Activated CD4-positive, CD25-positive, alpha-beta regulatory T cell treated with anti-CD3 and anti-CD28 coated beads, Interleukin-2, amount 50 U/mL, for 24 hours (primary cell): Measurements from ENCODE around the gene SRGAP2B.
"Not testable (repeated sequence)": the region's sequence is repeated elsewhere in the genome, so short reads cannot be mapped to it uniquely, and the experiment has no call there.

Experiments used
- ATAC-seq, 2 donors: fragments of 150-1000 bp; cut with Tn5 transposase; one replicate each; pipeline ENCODE4 v1.10.0; 2021; ENCODE audit warnings: mild to moderate bottlenecking in 1 of 2, moderate library complexity in 1 of 2

Gene SRGAP2B

DNA sequence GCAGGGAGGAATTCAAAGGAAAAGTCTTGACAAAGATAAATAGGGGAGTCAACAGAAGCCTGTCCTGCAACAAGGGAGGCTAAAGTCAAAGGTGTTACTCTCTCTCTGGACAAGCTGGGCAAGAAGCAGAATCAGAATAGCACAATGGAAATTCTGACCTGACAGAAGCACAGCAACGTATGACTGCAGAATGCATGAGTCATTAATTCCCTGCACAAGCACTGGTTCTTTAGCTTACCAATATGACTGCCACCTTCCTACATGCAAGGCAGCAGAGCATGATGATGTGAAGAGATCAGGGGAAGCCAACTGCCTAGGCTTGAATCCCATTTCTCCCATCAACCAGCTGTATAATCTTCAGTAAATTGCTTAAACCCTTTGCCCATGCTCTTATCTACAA is 153.4 kb downstream of the SRGAP2B start:
- peak; percentile 92 to 95 for ATAC-seq

GRCh38 chr1:144940054-144940453 is 155.1 kb downstream of the SRGAP2B start:
- peak; percentile 58 to 71 for ATAC-seq

DNA sequence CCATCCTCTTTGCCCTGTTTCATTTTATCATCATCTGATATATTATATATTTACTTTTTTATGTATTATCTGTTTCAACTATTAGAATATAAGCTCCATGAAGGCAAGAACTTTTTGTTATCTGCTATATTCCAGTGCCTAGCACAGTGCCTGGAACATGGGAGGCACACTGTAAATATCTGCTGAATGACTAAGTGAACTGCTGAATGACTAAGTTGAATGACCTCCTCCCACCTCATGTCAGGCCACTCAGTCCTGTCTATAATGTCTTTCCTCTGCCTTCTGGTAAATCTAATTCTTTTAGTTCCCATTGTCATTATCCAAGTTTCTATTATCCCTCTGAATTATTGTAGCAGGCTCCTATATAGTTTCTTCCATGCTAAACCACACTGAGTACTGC is 156.5 kb downstream of the SRGAP2B start:
- ATAC-seq = not testable (repeated sequence)

DNA sequence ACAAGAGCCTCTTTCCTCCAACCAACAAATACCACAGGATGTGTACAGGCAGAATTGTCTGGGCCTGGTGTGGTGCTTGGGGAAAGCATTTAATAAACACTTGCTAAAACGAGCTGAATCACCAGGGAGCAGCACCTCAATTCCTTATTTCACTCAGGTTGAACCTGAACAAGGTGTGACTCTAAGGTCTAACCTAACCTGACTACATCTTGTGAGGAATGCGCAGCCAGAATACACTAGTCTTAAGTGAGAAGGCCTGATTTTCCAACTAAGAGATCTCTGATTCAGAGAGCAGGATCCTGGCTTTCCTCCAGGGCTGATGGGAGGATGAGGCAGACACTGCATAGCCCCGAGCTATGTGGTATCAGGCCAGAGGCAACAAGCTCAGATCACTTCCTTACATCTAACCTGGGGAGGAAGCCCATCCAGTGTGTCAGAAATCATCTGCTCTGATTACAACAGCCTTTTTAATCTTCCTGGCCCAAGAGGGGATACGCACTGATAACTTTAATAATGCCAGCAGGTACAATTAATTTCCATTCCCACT is 158.9 kb downstream of the SRGAP2B start:
- not testable (repeated sequence) for ATAC-seq

- ATAC-seq = not testable (repeated sequence)
Observed at GRCh38 chr1:144935310-144935709, 159.8 kb downstream of the SRGAP2B start.

- not testable (repeated sequence) for ATAC-seq
Observed at GRCh38 chr1:144933014-144933413, 162.1 kb downstream of the SRGAP2B start.

DNA sequence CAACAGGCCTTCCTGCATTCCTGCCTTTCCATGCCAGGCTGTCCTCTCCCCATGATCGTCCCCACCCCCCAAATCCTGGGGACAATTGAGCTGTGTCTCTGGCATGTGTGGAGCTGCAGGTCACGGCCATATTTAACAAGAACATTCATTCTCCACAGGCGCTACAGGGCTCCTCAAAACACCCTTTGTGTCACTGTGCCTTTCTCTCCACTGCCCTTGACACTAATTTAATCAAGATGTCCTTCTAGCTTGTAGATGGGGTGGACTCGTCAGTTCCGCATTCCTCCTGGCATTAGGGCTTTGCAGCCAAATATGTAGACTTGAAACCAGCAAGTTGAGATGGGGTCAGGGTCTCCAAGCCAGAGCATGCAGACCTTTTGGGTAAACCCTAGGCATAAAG is 163.0 kb downstream of the SRGAP2B start:
- not testable (repeated sequence) for ATAC-seq

- ATAC-seq = not testable (repeated sequence)
Observed at GRCh38 chr1:144931553-144931952, 163.6 kb downstream of the SRGAP2B start.

- ATAC-seq = peak in 1 of 2 donors; percentile 41
Observed at GRCh38 chr1:144930085-144930777, 164.9 kb downstream of the SRGAP2B start.

DNA sequence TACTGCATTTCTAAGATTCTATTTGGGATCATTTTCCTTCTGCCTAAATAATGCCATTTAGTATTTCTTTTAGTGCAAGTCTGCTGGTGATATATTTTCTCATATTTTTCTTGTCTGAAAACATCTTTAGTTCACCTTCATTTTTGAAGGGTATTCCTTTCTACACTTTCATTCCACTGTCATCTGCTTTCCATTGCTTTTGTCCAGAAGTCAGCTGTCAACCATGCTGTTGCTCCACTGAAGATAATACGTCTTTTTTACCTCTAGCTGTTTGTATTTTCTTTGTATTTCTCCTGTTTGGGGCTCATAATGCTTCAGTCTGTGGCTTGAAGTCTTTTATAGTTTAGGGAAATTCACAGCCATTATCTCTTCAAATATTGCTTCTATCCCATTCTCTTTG is 167.8 kb downstream of the SRGAP2B start:
- not testable (repeated sequence) for ATAC-seq

- not testable (repeated sequence) for ATAC-seq
Observed at GRCh38 chr1:144923640-144924039, 171.5 kb downstream of the SRGAP2B start.

DNA sequence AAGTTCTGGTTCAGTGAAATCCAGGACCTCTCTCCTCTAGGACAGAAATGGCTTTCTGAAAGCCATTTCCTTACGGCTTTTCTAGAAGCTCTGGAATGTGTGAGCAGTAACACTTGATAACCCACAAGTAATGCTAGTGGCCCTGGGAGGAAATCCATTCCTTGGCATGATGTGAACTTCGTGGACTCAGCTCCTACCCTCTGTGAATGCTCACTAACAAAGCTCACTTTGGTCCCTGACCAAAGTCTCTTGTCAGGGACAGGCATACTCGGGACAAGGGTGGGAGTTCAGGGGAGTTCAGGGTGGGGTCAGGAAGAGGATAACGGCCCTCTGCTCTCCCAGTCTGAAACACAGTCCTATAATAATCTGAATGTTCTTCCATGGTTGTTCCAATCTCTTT is 172.3 kb downstream of the SRGAP2B start:
- not testable (repeated sequence) for ATAC-seq

DNA sequence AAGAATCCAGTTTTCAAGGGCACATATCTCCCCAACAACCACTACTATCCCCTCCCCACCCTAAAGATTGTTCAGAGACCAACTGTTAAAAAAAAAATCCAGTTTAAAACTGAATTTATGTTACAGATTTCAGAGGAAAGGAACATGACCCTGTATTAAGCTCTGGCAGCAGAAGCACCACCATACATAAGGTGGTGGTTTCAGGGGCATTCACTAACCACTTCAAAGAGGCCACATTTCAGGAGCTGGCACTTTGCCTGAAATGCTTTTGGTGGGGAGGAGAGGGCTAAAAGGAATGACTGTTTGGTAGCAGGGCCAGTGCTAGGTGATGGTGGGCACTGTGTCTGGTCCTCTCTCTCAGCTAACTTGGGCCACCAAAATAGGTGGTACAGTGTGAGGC is 176.0 kb downstream of the SRGAP2B start:
- not testable (repeated sequence) for ATAC-seq

DNA sequence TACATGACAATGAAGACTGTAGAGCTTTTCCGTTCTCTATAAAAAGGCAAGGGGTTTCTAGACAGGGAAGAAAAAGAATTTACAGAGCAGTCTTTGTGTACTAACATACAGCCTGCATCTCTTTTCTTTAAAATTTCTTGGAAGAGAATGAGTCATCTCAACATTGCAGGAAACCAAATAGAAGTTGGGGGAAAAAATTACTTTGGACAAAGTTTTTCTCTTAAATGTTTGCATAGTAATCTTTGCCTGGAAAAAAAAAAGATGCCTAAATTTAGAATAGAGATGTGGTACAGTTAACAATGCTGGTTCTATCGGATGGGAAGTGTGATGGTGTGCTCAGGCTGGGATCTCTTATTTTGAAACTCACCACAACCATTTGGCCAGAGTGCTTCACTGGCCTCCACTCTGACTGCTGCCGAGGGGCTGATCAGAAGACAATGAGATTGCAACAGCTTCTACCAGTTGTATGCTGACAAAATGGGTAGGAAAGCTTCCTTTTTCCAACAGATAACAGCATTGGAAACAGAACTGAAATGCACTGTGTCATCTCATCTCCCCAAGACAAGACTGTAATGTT is 177.0 kb downstream of the SRGAP2B start:
- ATAC-seq = not testable (repeated sequence)

DNA sequence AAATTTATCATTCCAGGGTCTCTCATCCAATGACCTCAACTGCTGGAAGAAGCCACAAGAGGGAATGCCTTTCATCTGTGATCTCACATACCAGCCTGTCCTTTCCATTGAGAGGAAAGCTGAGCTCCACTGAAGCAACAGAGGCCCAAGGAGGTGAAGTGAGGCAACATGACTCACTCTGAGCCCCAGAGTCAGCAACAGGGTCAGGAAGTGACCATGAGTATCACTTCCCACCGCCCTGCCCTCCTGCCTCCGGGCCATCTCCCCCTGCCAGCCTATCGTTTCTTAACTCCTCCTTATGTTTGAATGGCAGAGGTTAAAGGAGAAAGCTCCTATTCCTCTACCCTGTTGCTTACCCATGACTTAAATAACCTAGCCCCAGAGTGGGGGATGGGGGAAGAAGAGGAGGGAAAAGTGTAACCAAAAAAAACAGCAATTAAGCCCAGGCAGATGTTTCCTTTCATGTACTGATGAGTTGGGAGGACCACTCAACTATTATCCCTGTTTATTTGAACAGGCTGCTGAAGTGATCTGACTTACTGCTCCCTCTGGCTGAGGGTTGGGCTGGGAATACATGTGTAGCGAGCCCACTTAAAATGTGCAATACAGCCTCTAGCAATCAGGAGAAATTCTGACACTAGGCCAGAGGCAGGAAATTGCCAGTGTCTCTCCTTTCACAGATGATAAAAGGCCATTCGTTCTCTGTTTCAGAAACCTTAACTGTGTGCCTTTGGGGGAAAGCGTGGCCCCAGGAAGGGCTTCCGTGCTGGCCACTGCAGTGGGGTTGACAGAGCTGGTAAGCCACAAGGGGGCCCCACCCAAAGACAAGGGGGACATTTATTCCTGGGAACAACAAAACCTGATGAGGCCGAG is 177.7 kb downstream of the SRGAP2B start:
- ATAC-seq = peak; percentile 25 to 57

DNA sequence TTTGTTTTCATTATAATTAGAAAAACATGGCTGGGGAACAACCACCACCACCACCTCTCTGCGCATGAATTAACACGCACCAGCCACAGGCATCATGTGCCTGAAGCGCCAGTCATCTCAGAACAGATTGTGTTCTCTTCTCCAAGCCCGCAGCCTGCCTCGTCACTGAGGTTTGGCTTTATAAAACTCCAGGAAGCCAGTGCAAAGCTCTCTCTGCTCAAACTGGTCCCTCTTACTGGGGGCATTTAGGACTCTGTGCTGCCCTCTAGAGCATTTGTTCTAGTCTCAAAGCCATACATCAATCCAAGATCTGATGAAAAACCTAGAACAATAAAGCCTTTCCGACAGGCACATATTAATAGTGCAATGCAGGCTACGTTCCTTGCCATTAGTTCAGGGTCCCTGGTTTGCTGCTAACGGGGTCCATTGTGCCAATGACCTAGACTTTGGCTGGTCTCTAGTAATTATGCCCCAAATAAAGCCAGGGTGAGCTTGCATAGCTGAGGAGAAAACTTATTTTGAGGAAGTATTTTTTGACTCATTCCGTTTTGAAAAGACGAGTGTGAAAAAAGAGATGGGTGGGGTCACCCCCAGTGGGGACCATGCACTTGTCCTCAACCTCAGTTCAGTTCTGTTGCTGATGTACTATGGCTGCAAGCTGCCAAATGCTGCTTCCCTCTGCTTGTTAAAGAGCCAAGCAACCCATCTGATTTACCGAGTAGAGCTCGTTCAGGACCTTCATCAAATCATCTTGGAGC is 181.0 kb downstream of the SRGAP2B start:
- peak; percentile 58 to 64 for ATAC-seq

DNA sequence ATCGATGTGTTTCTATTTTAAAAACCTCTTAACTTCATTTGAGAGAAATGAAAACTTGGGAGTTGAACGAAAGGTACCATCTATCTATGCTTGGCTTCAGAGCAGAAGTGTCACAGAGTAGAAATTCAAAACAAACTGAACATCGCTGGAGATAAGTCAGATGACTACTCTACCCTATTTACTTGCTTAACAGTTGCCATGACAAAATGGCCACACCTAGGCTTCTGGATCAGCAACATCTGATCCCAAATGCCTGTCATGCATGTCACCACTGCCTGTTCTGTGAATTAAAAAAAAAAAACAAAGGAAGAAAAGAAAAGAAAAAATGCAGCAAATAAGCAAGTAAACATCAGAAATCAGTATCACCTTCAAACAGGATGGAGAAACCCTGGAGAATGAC is 181.7 kb downstream of the SRGAP2B start:
- not testable (repeated sequence) for ATAC-seq

DNA sequence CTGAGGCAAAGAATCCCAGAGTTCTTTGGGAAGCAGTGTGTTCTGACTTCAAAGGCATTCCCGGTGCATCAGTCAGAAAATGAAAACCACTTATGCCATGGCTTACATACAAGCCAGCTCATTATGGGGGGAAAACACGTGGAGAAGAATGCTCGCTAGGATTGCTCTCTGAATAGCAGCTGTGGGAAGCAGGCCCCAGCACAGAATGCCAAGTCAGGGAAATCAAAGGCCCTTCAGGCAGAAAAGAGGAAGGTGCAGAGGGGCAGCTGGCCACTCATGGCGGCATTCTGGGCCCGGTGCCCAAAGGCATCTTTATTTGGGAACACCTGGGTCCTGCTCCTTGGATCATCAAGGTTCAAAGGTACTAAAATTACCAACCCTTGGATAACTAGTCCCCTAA is 184.4 kb downstream of the SRGAP2B start:
- ATAC-seq = not testable (repeated sequence)

DNA sequence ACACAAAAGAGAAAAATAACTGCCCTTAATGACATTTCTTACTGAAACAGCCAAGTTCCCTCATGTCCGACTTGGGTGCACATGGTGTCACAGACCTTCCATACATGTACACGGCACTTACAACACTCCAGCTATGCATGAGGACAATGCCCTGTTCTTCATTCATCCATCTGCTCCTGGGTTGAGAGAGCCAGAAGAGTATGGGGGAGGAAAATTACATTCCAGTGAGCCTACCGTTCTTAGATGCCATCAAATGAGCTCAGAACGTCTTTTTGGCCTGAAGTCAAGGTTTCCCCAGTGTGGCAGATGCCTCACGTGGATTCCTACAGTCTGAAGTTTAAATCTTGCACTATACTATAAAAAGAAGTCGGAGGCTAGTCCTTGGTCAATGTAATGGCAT is 194.3 kb downstream of the SRGAP2B start:
- ATAC-seq = not testable (repeated sequence)

- ATAC-seq = not testable (repeated sequence)
Observed at GRCh38 chr1:144894454-144895201, 200.5 kb downstream of the SRGAP2B start.

DNA sequence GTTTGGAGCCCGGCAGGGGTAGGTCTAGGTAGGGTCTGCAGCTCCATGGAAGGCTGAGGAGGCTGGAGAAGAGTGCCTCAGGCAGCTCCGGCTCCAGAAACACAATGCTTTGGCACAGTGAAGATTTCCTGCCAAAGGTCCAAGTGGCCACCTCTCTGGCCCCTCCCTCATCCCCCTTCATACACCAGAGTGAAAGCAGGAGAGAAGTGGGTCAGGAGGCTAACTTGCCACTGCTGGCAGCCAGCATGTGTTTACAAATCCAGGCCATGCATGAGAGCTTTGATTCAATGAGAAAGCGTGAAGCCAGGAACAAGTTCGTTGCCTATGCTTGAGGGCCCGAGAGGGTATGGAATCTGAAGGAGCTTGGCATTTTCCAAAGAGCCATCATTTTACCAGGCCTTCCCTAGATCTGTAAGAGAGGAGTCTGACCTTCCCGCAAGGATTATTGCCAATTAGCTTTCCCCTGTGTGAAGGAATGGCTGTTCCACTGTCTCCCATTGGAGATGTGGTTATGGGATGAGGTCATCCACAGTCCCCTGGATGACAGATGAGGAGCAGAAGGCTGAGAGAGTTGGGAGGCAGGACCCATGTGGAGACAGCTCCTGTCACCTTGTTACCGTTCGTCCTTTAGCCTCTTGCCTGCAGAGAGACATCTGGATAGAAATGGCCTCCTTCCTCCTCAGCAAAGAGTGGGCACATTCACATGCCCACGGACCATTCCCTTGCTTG is 201.3 kb downstream of the SRGAP2B start:
- not testable (repeated sequence) for ATAC-seq
